Mesodermal cell (in vitro differentiated cells): ENCODE data around the gene ZCCHC4.
A peak's percentile ranks its signal among the peaks of the same experiment; 100 is the strongest.

Experiments
- H3K27ac ChIP-seq: 2 replicates; pipeline ENCODE4 v1.7.0; 2013; ENCODE audit warnings: mild to moderate bottlenecking, low read depth, low read length, moderate library complexity; ENCODE audit not compliant: severe bottlenecking
- H3K36me3 ChIP-seq: 2 replicates; pipeline ENCODE4 v1.7.1; 2013; ENCODE audit warnings: mild to moderate bottlenecking, low read length, moderate library complexity; ENCODE audit not compliant: control insufficient read depth, insufficient read depth
- H3K4me1 ChIP-seq: one replicate; pipeline ENCODE4 v1.7.1; 2013; ENCODE audit warnings: mild to moderate bottlenecking, low read length; ENCODE audit not compliant: insufficient read depth, control insufficient read depth, poor library complexity, severe bottlenecking
- H3K4me3 ChIP-seq: 2 replicates; pipeline ENCODE4 v1.7.0; 2013; ENCODE audit warnings: low read length, control low read depth, mild to moderate bottlenecking; ENCODE audit not compliant: insufficient read depth, poor library complexity, severe bottlenecking; ENCODE audit errors: extremely low read depth
- H3K9me3 ChIP-seq: 2 replicates; pipeline ENCODE4 v1.7.1; 2013; ENCODE audit warnings: mild to moderate bottlenecking, low read length, moderate library complexity; ENCODE audit not compliant: control insufficient read depth
- WGBS, 2 experiments: methylation state at CpG; one replicate each; pipeline ENCODE4 v1.1.5; 2013; ENCODE audit warnings: missing lambda C conversion rate in 2 of 2; ENCODE audit not compliant: insufficient coverage in 2 of 2; 5-methylcytosine and 5-hydroxymethylcytosine counted together

Gene ZCCHC4

GRCh38 chr4:25301471-25301870 is 11.1 kb upstream of the ZCCHC4 start:
- Histone ChIP-seq H3K4me1 (no peaks in the 10 kb centered on the region), H3K4me3 (no peak overlapping the region), H3K36me3 (no peaks in the 10 kb centered on the region), H3K27ac (no peak overlapping the region), H3K9me3 (no peaks in the 10 kb centered on the region)
- WGBS, 2 experiments = 90 to 100% methylated on average over 1 to 2 of the region's 4 CpGs

GRCh38 chr4:25302626-25303025 is 9.9 kb upstream of the ZCCHC4 start:
- Histone ChIP-seq H3K36me3 (no peaks in the 10 kb centered on the region), H3K9me3 (no peaks in the 10 kb centered on the region), H3K4me3 (no peak overlapping the region), H3K27ac (no peak overlapping the region), H3K4me1 (no peaks in the 10 kb centered on the region)
- 75 to 78% methylated on average over 4 to 5 of the region's 9 CpGs for WGBS, 2 experiments

GRCh38 chr4:25303578-25303977 is 9.0 kb upstream of the ZCCHC4 start:
- Histone ChIP-seq H3K27ac (no peak overlapping the region), H3K4me1 (no peaks in the 10 kb centered on the region), H3K36me3 (no peaks in the 10 kb centered on the region), H3K4me3 (no peak overlapping the region), H3K9me3 (no peaks in the 10 kb centered on the region)
- WGBS, 2 experiments = 80 to 83% methylated on average over 1 of the region's 3 CpGs

GRCh38 chr4:25306518-25307057 is 6.0 kb upstream of the ZCCHC4 start:
- H3K27ac ChIP-seq = no peak overlapping the region
- WGBS, 2 experiments = 77 to 83% methylated on average over 3 to 4 of the region's 4 CpGs
- H3K9me3 ChIP-seq = no peaks in the 10 kb centered on the region
- no peaks in the 10 kb centered on the region for H3K4me1 ChIP-seq
- H3K36me3 ChIP-seq = no peaks in the 10 kb centered on the region
- no peak overlapping the region for H3K4me3 ChIP-seq

- Histone ChIP-seq H3K36me3 (no peaks in the 10 kb centered on the region), H3K27ac (no peak overlapping the region), H3K4me1 (no peaks in the 10 kb centered on the region), H3K4me3 (no peak overlapping the region), H3K9me3 (no peaks in the 10 kb centered on the region)
- WGBS, 2 experiments = 88 to 92% methylated on average over 4 to 6 of the region's 7 CpGs
Measured at GRCh38 chr4:25307596-25307995, 5.0 kb upstream of the ZCCHC4 start.

GRCh38 chr4:25308306-25308705 is 4.3 kb upstream of the ZCCHC4 start:
- Histone ChIP-seq H3K4me3 (no peak overlapping the region), H3K9me3 (no peaks in the 10 kb centered on the region), H3K27ac (no peak overlapping the region), H3K4me1 (no peaks in the 10 kb centered on the region), H3K36me3 (no peaks in the 10 kb centered on the region)
- 91 to 93% methylated on average over 2 of the region's 2 CpGs for WGBS, 2 experiments

- Histone ChIP-seq H3K4me3 (no peak overlapping the region), H3K4me1 (no peaks in the 10 kb centered on the region), H3K27ac (no peak overlapping the region), H3K9me3 (no peaks in the 10 kb centered on the region), H3K36me3 (no peaks in the 10 kb centered on the region)
- 76 to 92% methylated on average over 3 to 7 of the region's 7 CpGs for WGBS, 2 experiments
Measured at GRCh38 chr4:25308761-25309160, 3.8 kb upstream of the ZCCHC4 start.

GRCh38 chr4:25310066-25310802 is 2.3 kb upstream of the ZCCHC4 start:
- Histone ChIP-seq H3K4me3 (no peak overlapping the region), H3K36me3 (peaks cover 3% of the 10 kb centered on the region)
- 86 to 100% methylated on average over 1 to 3 of the region's 4 CpGs for WGBS, 2 experiments

GRCh38 chr4:25310803-25311166 is 1.8 kb upstream of the ZCCHC4 start:
- peaks cover 9% of the 10 kb centered on the region for H3K36me3 ChIP-seq
- WGBS, 2 experiments = no CpG with 5 or more reads among the region's 1 CpG
- H3K4me3 ChIP-seq = no peak overlapping the region
- no peaks in the 10 kb centered on the region for H3K9me3 ChIP-seq
- H3K27ac ChIP-seq = no peak overlapping the region
- H3K4me1 ChIP-seq = no peaks in the 10 kb centered on the region

More at GRCh38 chr4:25310066-25310802, 2.3 kb upstream of the ZCCHC4 start:
- Histone ChIP-seq H3K4me1 (no peaks in the 10 kb centered on the region), H3K27ac (no peak overlapping the region), H3K9me3 (no peaks in the 10 kb centered on the region)

- no peaks in the 10 kb centered on the region for H3K4me1 ChIP-seq
- 55 to 59% methylated on average over 16 to 17 of the region's 23 CpGs for WGBS, 2 experiments
- peak overlapping the region; percentile 87 for H3K27ac ChIP-seq
- no peaks in the 10 kb centered on the region for H3K9me3 ChIP-seq
- peaks cover 21% of the 10 kb centered on the region for H3K36me3 ChIP-seq
- H3K4me3 ChIP-seq = peak overlapping the region; percentile 80
Measured at GRCh38 chr4:25313201-25313895, 774 bp downstream of the ZCCHC4 start.

- H3K36me3 ChIP-seq = peaks cover 37% of the 10 kb centered on the region
- no CpG with 5 or more reads among the region's 2 CpGs for WGBS, 2 experiments
- no peaks in the 10 kb centered on the region for H3K9me3 ChIP-seq
- H3K4me1 ChIP-seq = no peaks in the 10 kb centered on the region
- no peak overlapping the region for H3K4me3 ChIP-seq
- H3K27ac ChIP-seq = no peak overlapping the region
Measured at GRCh38 chr4:25320336-25320735, 7.8 kb downstream of the ZCCHC4 start.
